GM21717 (cell line): Measurements from ENCODE around the gene GYPA.
"Not testable (repeated sequence)": the region's sequence is repeated elsewhere in the genome, so short reads cannot be mapped to it uniquely, and the experiment has no call there.

Source experiments
- ATAC-seq: cut with Tn5 transposase; IDR thresholded peaks from one replicate; pipeline ENCODE4 v1.9.1; 2021; ENCODE audit warnings: mild to moderate bottlenecking, moderate library complexity; ENCODE audit not compliant: unreplicated experiment

GYPA gene

GRCh38 chr4:144129336-144129875 lies 11.1 kb downstream of the GYPA start:
- ATAC-seq: not testable (repeated sequence)

- ATAC-seq: not testable (repeated sequence)
Observed at GRCh38 chr4:144128709-144129320, 11.7 kb downstream of the GYPA start.

- not testable (repeated sequence) for ATAC-seq
Observed at GRCh38 chr4:144125109-144125508, 15.4 kb downstream of the GYPA start.

GRCh38 chr4:144123982-144124635 lies 16.4 kb downstream of the GYPA start:
- ATAC-seq: not testable (repeated sequence)

GRCh38 chr4:144123269-144123668 lies 17.2 kb downstream of the GYPA start:
- ATAC-seq: not testable (repeated sequence)

GRCh38 chr4:144119752-144120151 lies 20.8 kb downstream of the GYPA start:
- not testable (repeated sequence) for ATAC-seq

DNA sequence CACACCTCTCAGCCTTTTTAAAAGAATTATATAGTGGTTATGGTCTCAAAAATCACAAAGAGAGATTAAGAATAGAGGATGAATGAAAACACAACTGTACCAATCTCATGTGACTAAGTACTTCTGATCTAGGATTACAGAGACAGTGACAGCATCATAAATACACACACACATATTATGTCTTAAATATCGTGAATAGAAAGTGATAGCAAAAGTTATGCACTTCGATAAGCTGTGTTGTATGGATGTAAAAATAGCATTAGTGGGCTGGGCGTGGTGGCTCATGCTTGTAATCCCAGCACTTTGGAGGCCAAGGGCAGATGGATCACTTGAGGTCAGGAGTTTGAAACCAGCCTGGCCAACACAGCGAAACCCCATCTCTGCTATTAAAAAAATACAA lies 25.0 kb downstream of the GYPA start:
- ATAC-seq: peak; percentile 64

DNA sequence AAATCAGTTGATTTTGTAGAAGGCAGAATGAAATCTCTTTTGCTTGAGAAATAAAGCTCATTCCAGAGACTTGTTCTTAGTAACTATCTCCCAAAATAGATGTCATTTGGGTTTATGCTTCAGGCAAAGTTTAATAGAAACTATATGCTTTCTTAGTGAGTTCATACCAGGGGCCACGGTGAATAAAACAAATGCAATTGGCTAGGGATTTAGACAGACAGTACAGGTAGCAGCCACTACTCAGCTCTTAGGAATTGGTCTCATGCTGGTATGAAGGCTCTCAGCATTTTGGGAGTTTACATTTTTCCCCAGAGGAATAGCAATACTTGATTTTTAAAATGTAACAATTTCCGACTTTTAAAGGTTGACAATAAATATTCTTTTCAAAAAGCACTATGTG lies 27.0 kb downstream of the GYPA start:
- no peak for ATAC-seq

DNA sequence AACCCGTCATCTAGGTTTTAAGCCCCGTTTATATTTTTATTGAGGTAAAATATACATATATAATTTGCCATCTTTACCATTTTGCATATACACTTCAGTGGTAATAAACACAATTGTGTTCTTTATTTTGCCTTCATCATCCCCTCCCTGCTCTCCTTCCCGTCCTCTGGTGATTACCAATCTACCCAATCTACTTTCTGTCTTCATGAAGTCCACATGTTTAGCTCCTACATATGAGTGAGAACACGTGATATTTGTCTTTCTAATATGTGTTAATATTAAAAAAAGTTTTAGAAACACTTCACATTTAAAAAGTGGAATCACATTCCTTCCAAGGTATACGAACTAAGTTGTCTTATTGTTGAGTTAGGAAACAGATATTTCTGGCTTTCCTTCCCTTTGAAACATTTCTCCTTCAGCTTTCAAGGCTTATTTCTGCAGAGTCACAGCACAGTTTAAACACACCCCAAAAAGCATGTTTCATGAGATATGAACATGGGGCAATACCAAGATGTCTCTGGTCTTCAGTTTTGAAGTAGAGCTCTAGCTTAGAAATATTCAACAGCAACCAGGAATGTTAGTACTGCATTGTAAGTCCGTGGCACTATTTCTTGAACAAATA lies 35.9 kb downstream of the GYPA start:
- no peak for ATAC-seq

DNA sequence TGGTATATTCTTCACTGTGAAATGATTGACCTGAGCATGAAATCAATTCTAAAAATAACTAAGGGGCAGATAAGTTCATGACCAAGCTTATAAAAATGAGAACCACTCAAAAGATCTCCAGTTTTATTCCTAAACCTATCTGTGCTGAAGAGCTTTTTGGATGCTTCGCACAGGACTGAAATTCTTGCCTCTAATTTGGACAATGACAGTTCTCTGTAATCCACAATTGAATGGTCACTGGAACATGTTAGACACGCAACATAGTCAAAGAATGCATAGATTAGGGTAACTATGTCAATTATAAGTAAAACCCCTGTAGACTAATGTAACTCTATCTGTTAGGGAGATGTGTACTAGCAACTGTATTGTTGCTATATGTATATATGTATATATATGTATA lies 42.7 kb downstream of the GYPA start:
- not testable (repeated sequence) for ATAC-seq

DNA sequence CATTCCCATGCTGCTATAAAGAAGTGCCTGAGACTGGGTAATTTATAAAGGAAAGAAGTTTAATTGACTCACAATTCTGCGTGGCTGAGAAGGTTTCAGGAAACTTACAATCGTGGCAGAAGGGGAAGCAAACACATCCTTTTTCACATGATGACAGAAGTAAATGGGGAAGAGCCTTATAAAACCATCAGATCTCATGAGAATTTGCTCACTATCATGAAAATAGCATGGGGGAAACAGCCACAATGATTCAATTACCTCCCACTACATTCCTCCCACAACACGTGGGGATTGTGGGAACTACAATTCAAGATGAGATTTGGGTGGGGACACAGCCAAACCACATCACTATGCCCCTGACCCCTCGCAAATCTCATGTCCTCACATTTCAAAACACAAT lies 46.5 kb downstream of the GYPA start:
- not testable (repeated sequence) for ATAC-seq

GRCh38 chr4:144091181-144091580 lies 49.3 kb downstream of the GYPA start:
- ATAC-seq: not testable (repeated sequence)

DNA sequence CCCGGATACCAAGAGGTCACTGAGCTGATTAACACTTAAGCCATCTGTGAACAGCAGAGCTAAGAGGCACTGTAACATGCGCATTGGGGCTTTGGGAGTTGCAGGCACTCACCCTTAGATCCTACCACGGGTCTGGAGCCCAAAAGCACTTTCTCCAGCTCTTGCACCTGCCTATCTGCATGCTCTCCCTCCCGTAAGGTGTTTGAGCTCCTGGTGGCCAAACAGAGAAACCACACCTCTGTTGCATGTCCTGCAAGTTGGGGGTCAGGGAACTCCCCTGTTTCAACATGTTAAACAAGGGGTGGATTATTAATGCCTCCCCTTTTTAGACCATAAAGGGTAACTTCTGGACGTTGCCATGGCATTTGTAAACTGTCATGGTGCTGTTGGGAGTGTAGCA lies 49.8 kb downstream of the GYPA start:
- ATAC-seq: no peak

GRCh38 chr4:144082053-144082452 lies 58.5 kb downstream of the GYPA start:
- ATAC-seq: not testable (repeated sequence)

GRCh38 chr4:144080135-144080534 lies 60.4 kb downstream of the GYPA start:
- ATAC-seq: not testable (repeated sequence)

- ATAC-seq: not testable (repeated sequence)
Observed at GRCh38 chr4:144078746-144079145, 61.8 kb downstream of the GYPA start.

- not testable (repeated sequence) for ATAC-seq
Observed at GRCh38 chr4:144061556-144061955, 79.0 kb downstream of the GYPA start.

DNA sequence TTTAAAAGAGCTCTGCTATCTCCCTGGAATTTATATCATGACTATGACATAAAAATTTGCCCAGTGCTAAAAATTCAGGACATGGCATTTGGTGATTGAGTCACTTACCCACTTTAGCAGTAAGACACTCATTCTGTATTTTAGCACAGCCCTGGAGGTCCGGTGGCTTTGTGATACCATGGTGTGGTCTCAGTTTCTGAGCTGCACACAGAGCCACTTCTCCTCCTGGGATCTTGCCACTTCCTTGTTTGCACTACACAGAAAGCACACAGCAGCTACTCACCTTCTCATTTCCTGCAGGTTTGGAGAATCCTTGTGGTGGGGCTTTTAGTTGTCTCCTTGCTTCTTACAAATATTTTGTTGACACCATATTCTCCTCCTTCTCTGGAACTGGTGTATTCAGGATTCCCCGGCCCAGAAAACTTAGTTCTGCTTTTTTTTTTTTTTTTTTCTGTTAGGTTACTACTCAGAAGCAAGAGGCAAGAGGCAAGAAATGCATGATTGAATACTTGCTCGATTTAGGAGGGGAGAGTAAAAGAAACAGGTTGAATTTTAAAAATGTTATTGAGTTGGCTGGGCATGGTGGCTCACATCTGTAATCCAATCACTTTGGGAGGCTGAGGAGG lies 80.2 kb downstream of the GYPA start:
- not testable (repeated sequence) for ATAC-seq
